B cell (primary cell): ENCODE measurements around the gene CETP. TPM values are rescaled to one million over a fixed set of nuclear protein-coding genes. Genes with fewer than 3 reads are reported as not detected.

Source experiments
- ATAC-seq: fragments of 200-7000 bp; cut with Tn5 transposase; one replicate; pipeline ENCODE4 v1.10.0; 2021; ENCODE audit warnings: low read depth, mild to moderate bottlenecking, moderate number of reproducible peaks, moderate library complexity
- CTCF ChIA-PET: fragments of 350-600 bp; sonication (Branson Sonifier 250); formaldehyde crosslinking; loops from one replicate; lab custom pipeline; 2021; ENCODE audit warnings: antibody characterized with exemption, inconsistent platforms; lab: Charles Lee
- POLR2A ChIA-PET: fragments of 350-600 bp; sonication (Branson Sonifier 250); formaldehyde crosslinking; loops from one replicate; lab custom pipeline; 2021; ENCODE audit warnings: antibody characterized with exemption; lab: Charles Lee
- DNase-seq: peaks from one replicate; pipeline ENCODE4 v3.0.0; 2013
- H2AFZ ChIP-seq: 2 replicates; pipeline ENCODE4 v1.6.1; 2012; ENCODE audit warnings: mild to moderate bottlenecking, low read depth, low read length; ENCODE audit not compliant: insufficient read depth, poor library complexity, severe bottlenecking
- H3K27ac ChIP-seq, 2 donors: 1 replicate in 1 of 2; 2 replicates in 1 of 2; pipeline ENCODE4 v1.5.1; 2012 to 2013; ENCODE audit warnings: low read length in 2 of 2, mild to moderate bottlenecking in 2 of 2, moderate library complexity in 1 of 2
- H3K27me3 ChIP-seq, 4 experiments: fragments of 200-600 bp in 1 of 4; sonication (generic) in 1 of 4; replicated peaks in 1 of 4; 1 replicate in 2 of 4; 2 replicates in 2 of 4; pipeline versions ENCODE4 v1.6.1 to v1.7.0; 2013 to 2016; ENCODE audit warnings: low read length in 3 of 4, mild to moderate bottlenecking in 2 of 4, mixed read lengths in 1 of 4, moderate library complexity in 1 of 4; ENCODE audit not compliant: insufficient read depth in 4 of 4, control insufficient read depth in 3 of 4; ENCODE audit errors: control extremely low read depth in 1 of 4
- H3K36me3 ChIP-seq, 2 experiments: replicated peaks in 1 of 2; 1 replicate in 1 of 2; 2 replicates in 1 of 2; pipeline versions ENCODE4 v1.6.1 to v1.7.1; 2013; ENCODE audit warnings: low read length in 1 of 2; ENCODE audit not compliant: insufficient read depth in 2 of 2, control insufficient read depth in 1 of 2; ENCODE audit errors: control extremely low read depth in 1 of 2, extremely low read depth in 1 of 2
- H3K4me1 ChIP-seq, 2 donors: fragments of 200-600 bp in 1 of 2; sonication (generic) in 1 of 2; 1 replicate in 1 of 2; 2 replicates in 1 of 2; pipeline versions ENCODE4 v1.5.1 to v1.6.1; 2013 to 2017; ENCODE audit warnings: low read length in 2 of 2; ENCODE audit not compliant: control insufficient read depth in 2 of 2, insufficient read depth in 2 of 2
- H3K4me2 ChIP-seq: replicated peaks from 2 replicates; pipeline ENCODE3; 2012; ENCODE audit warnings: mild to moderate bottlenecking, low read depth, low read length; ENCODE audit not compliant: poor library complexity, severe bottlenecking
- H3K4me3 ChIP-seq, 5 experiments: fragments of 200-600 bp in 1 of 5; sonication (generic) in 1 of 5; 1 replicate in 3 of 5; 2 replicates in 2 of 5; pipeline versions ENCODE4 v1.5.1 to v1.7.0; 2011 to 2016; ENCODE audit warnings: low read length in 4 of 5, mild to moderate bottlenecking in 4 of 5, low read depth in 2 of 5, control low read depth in 1 of 5, moderate library complexity in 1 of 5; ENCODE audit not compliant: insufficient read depth in 1 of 5; ENCODE audit errors: control extremely low read depth in 1 of 5, extremely low read depth in 1 of 5
- H3K79me2 ChIP-seq: fragments of 200-600 bp; sonication (generic); one replicate; pipeline ENCODE4 v1.6.0; 2016; ENCODE audit warnings: low read length; ENCODE audit not compliant: control insufficient read depth, insufficient read depth
- H3K9ac ChIP-seq: fragments of 200-600 bp; sonication (generic); 2 replicates; pipeline ENCODE4 v1.6.1; 2017; ENCODE audit warnings: mild to moderate bottlenecking, low read length, moderate library complexity
- H3K9me3 ChIP-seq, 3 donors: one replicate each; pipeline versions ENCODE4 v1.6.1 to v1.7.1; 2013; ENCODE audit warnings: low read length in 2 of 3; ENCODE audit not compliant: control insufficient read depth in 2 of 3, insufficient read depth in 1 of 3; ENCODE audit errors: control extremely low read depth in 1 of 3
- H4K20me1 ChIP-seq: 2 replicates; pipeline ENCODE4 v1.6.0; 2012; ENCODE audit warnings: mild to moderate bottlenecking, low read length; ENCODE audit not compliant: insufficient read depth, control insufficient read depth, poor library complexity, severe bottlenecking
- H3K27ac Mint-ChIP-seq: one replicate; pipeline ENCODE4 v1.8.0; 2021; ENCODE audit warnings: mixed read lengths
- H3K27me3 Mint-ChIP-seq: one replicate; pipeline ENCODE4 v1.8.0; 2021; ENCODE audit warnings: mixed read lengths
- H3K4me1 Mint-ChIP-seq: one replicate; pipeline ENCODE4 v1.8.0; 2021; ENCODE audit warnings: mixed read lengths
- H3K4me3 Mint-ChIP-seq: one replicate; pipeline ENCODE4 v1.8.0; 2021; ENCODE audit warnings: mixed read lengths
- H3K9me3 Mint-ChIP-seq: one replicate; pipeline ENCODE4 v1.8.0; 2022; ENCODE audit warnings: mixed read lengths; ENCODE audit not compliant: insufficient read depth
- EZH2 ChIP-seq: IDR thresholded peaks from 2 replicates; pipeline ENCODE4 v1.6.1; 2012; ENCODE audit warnings: borderline replicate concordance, low read depth, mild to moderate bottlenecking, moderate library complexity, low read length; ENCODE audit not compliant: insufficient read depth, poor library complexity, severe bottlenecking
- WGBS: methylation state at CpG from one replicate; pipeline ENCODE4 v1.1.5; 2013; ENCODE audit warnings: missing lambda C conversion rate; ENCODE audit not compliant: insufficient coverage; 5-methylcytosine and 5-hydroxymethylcytosine counted together
- intact Hi-C: fragments of 100-400 bp; cut with micrococcal nuclease; formaldehyde crosslinking; loops from one replicate; pipeline ENCODE4 v1.10.0; 2022
- polyA plus RNA-seq: library from polyadenylated mRNA; depleted of rRNA; stranded (reverse); fragments of >200 nt; gene quantifications from 2 replicates; pipeline ENCODE4 v1.2.3, GENCODE V29; 2012
- total RNA-seq, 2 donors: library from RNA; stranded (reverse); fragments of 120-200 nt in 1 of 2; gene quantifications; 1 replicate in 1 of 2; 2 replicates in 1 of 2; pipeline versions ENCODE4 v1.2.3 to v1.2.4, GENCODE V29; 2013 to 2022
- TF ChIP-seq, protein P1 (sequence below): fragments of 200-600 bp; IDR thresholded peaks from one replicate; pipeline ENCODE4 v1.8.0; 2022; ENCODE audit warnings: antibody characterized with exemption, mild to moderate bottlenecking

The CETP gene
- total and polyA plus RNA-seq, 2 donors (not counting 1 experiment from before 2014, with no cell fraction given): 0.18 to 1.3 TPM

DNA sequence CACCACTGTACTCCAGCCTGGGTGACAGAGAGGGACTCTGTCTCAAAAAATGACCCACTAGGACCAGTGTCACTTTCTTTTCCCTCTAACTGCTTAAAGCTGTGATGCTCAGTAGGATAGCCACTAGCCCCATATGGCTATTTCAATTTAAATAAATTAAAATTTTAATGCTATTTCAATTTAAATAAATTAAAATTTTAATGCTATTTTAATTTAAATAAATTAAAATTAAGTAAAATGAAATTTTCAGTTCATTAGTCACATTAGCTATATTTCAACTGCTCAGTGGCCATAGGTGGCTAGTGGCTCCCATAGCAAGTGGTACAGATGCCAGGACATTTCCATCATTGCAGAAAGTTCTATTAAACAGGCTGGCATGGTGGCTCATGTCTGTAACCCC, 70.6 kb downstream of the CETP start:
- Histone ChIP-seq H3K9me3 (no peaks in the 10 kb centered on the region), H3K4me3 (no peak overlapping the region), H3K36me3 (peaks cover 5 to 81% of the 10 kb centered on the region in 2 experiments), H3K4me1 (peaks cover 0 to 19% of the 10 kb centered on the region in 2 donors), H3K4me2 (no peak overlapping the region), H2AFZ (no peak overlapping the region), H3K27me3 (no peaks in the 10 kb centered on the region), H3K9ac (no peak overlapping the region), H3K79me2 (peaks cover 22% of the 10 kb centered on the region), H4K20me1 (no peaks in the 10 kb centered on the region), H3K27ac (no peak overlapping the region)
- TF ChIP-seq, protein P1, sequence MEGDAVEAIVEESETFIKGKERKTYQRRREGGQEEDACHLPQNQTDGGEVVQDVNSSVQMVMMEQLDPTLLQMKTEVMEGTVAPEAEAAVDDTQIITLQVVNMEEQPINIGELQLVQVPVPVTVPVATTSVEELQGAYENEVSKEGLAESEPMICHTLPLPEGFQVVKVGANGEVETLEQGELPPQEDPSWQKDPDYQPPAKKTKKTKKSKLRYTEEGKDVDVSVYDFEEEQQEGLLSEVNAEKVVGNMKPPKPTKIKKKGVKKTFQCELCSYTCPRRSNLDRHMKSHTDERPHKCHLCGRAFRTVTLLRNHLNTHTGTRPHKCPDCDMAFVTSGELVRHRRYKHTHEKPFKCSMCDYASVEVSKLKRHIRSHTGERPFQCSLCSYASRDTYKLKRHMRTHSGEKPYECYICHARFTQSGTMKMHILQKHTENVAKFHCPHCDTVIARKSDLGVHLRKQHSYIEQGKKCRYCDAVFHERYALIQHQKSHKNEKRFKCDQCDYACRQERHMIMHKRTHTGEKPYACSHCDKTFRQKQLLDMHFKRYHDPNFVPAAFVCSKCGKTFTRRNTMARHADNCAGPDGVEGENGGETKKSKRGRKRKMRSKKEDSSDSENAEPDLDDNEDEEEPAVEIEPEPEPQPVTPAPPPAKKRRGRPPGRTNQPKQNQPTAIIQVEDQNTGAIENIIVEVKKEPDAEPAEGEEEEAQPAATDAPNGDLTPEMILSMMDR: no peak
- TF ChIP-seq EZH2: no peak
- DNase-seq (no peak), ATAC-seq (no peak)
- CTCF ChIA-PET: interaction anchor here (1.0 to 3.4 kb wide), 5 partner anchors 7 to 68 kb away, joined by 3 to 12 read pairs (median 5); partner anchors contain the start of gene CPNE2
- Mint-ChIP-seq H3K9me3 (no peaks in the 10 kb centered on the region), H3K4me3 (no peak overlapping the region), H3K27me3 (no peaks in the 10 kb centered on the region), H3K27ac (no peak overlapping the region), H3K4me1 (peaks cover 23% of the 10 kb centered on the region)
- POLR2A ChIA-PET: interaction anchor here (0.9 kb wide), 1 partner anchor 33 kb away, joined by 3 read pairs; no protein-coding TSS in a partner anchor
- intact Hi-C loops: no loop called here

DNA sequence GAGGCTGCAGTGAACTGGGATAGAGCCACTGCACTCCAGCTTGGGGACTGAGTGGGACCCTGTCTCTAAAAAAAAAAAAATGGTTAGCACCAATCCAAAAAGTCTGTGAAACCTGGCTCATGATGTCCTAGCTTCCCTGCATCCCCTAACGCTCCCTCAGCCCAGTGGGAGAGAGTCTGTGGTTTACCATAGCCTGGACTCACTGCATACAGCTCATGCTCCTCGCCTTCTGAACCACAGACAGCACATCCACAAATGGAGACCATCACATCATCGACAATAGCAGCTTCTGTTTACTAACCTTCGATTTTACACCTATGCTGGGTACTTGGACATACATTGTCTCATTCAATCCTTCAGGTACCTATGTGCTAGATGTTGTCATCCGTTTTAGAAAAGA, 71.2 kb downstream of the CETP start:
- Histone ChIP-seq H3K27ac (no peak overlapping the region), H3K27me3 (no peaks in the 10 kb centered on the region), H3K4me3 (no peak overlapping the region), H3K79me2 (peaks cover 22% of the 10 kb centered on the region), H3K9ac (no peak overlapping the region), H3K9me3 (no peaks in the 10 kb centered on the region), H3K4me1 (peaks cover 3 to 23% of the 10 kb centered on the region in 2 donors), H3K4me2 (no peak overlapping the region), H3K36me3 (peaks cover 5 to 81% of the 10 kb centered on the region in 2 experiments), H2AFZ (no peak overlapping the region), H4K20me1 (no peaks in the 10 kb centered on the region)
- Mint-ChIP-seq H3K9me3 (no peaks in the 10 kb centered on the region), H3K27me3 (no peaks in the 10 kb centered on the region), H3K4me1 (peaks cover 23% of the 10 kb centered on the region), H3K4me3 (no peak overlapping the region), H3K27ac (peak overlapping the region; percentile 76)
- 93% methylated on average over 4 of the region's 5 CpGs for WGBS
- ChIA-PET POLR2A (interaction anchor here (0.7 to 0.9 kb wide), 2 partner anchors 33 to 56 kb away, joined by 3 to 4 read pairs; no protein-coding TSS in a partner anchor), CTCF (interaction anchor here (0.5 to 3.4 kb wide), 6 partner anchors 13 to 115 kb away, joined by 3 to 12 read pairs (median 4); partner anchors contain the start of gene CPNE2)
- ATAC-seq (no peak), DNase-seq (no peak)
- no peak for TF ChIP-seq EZH2
- TF ChIP-seq, protein P1: no peak
- intact Hi-C loops: no loop called here

Other genes starting within 250 kb of the CETP start
- 64.6 and 67.1 TPM in 2 replicates for gene NUP93, start 231.8 kb upstream of the CETP start, total RNA-seq
- 23.6 and 30.4 TPM in 2 replicates for gene NUP93, start 231.8 kb upstream of the CETP start, polyA plus RNA-seq
- gene SLC12A3, start 96.7 kb upstream of the CETP start, total RNA-seq: 4.9 and 5.3 TPM in 2 replicates
- gene SLC12A3, start 96.7 kb upstream of the CETP start, polyA plus RNA-seq: 0.72 and 1.3 TPM in 2 replicates
- gene HERPUD1, start 29.8 kb upstream of the CETP start, total RNA-seq: 1,041 and 1,046 TPM in 2 replicates
- 273 and 504 TPM in 2 replicates for gene HERPUD1, start 29.8 kb upstream of the CETP start, polyA plus RNA-seq
- gene NLRC5, start 27.6 kb downstream of the CETP start, total RNA-seq: 510 and 531 TPM in 2 replicates
- 237 and 349 TPM in 2 replicates for gene NLRC5, start 27.6 kb downstream of the CETP start, polyA plus RNA-seq
- 2.9 and 3.9 TPM in 2 replicates for gene CPNE2, start 130.6 kb downstream of the CETP start, total RNA-seq
- gene CPNE2, start 130.6 kb downstream of the CETP start, polyA plus RNA-seq: 1.5 and 1.7 TPM in 2 replicates
- 156 and 166 TPM in 2 replicates for gene PSME3IP1, start 224.1 kb downstream of the CETP start, total RNA-seq
- 114 and 125 TPM in 2 replicates for gene PSME3IP1, start 224.1 kb downstream of the CETP start, polyA plus RNA-seq
- 37.7 and 38.4 TPM in 2 replicates for gene RSPRY1, start 224.4 kb downstream of the CETP start, total RNA-seq
- 9.6 and 17.0 TPM in 2 replicates for gene RSPRY1, start 224.4 kb downstream of the CETP start, polyA plus RNA-seq